Measurements from ENCODE around the gene GTF2H4.
"Not testable (repeated sequence)": the region's sequence is repeated elsewhere in the genome, so short reads cannot be mapped to it uniquely, and the experiment has no call there.

Gene GTF2H4

GRCh38 chr6:30895343-30895742 lies 12.7 kb upstream of the GTF2H4 start:
- no peak for DNase-seq (ENCODE audit: low spot score)

DNA sequence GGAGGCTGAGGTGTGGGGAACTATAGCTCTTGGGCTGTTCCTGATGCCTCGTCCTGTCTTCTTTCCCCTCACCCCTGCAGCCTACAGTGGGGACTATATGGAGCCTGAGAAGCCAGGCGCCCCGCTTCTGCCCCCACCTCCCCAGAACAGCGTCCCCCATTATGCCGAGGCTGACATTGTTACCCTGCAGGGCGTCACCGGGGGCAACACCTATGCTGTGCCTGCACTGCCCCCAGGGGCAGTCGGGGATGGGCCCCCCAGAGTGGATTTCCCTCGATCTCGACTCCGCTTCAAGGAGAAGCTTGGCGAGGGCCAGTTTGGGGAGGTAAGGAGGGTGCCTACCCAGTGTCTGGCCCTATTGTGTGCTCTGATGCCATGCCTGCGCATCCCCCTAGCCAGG lies 11.5 kb upstream of the GTF2H4 start:
- DNase-seq (ENCODE audit: low spot score) = no peak

DNA sequence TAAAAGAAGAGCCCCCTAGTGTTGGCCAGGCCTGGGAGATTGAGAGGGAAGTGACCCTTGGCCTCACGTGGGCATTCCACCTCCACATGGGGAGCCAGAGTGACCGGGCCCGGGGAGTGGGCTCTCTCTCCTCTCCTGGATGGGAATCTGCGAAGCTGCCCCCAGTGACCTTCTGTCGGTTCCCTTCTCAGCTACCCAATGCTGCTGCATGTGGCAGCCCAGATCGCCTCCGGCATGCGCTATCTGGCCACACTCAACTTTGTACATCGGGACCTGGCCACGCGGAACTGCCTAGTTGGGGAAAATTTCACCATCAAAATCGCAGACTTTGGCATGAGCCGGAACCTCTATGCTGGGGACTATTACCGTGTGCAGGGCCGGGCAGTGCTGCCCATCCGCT lies 10.1 kb upstream of the GTF2H4 start:
- no peak for DNase-seq (ENCODE audit: low spot score)

GRCh38 chr6:30898750-30899360 lies 9.2 kb upstream of the GTF2H4 start:
- no peak for DNase-seq (ENCODE audit: low spot score)

DNA sequence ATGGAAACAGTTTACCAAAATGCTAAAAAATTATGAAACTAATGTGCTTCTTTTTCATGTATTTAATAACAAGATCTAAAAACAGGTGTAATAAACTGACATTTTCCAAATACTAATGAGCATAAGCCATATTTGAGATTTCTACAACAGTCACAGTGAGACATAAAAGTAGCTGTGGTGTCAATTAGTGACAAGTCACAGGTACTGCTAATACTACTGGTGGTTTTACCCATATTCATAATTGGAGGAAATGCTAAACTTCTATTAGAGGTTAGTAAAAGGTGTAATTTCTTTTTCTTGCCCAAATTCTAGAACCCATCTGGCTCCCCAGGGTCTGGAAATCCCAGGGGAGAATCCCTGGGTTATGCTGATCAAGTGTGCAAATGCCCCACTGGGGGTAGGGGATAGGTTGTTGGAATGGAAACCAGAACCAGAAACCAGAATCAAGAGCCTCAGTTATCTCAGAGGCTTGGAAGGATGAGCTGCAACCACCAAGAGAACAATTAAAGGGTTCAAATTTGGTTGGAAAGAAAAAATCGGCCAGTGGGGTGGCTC lies 7.1 kb upstream of the GTF2H4 start:
- no peak for DNase-seq (ENCODE audit: low spot score)

DNA sequence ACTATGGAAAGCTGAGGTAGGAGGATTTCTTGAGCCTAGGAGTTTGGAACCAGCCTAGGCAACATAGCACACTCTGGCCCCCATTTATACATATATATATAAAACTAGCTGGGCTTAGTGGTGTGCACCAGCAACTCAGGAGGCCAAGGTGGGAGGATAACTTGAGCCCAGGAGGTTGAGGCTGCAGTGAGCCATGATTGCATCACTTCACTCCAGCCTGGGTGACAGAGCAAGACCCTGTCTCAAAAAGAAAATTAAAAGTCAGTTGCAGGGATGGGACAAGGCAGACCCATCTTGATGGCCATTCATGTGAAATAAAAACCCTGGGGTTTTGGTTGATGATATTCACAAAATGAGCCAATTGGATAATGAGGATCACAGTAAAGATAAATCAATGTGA lies 6.6 kb upstream of the GTF2H4 start:
- DNase-seq (ENCODE audit: low spot score) = no peak

- not testable (repeated sequence) for DNase-seq (ENCODE audit: low spot score)
Observed at GRCh38 chr6:30902196-30902595, 5.8 kb upstream of the GTF2H4 start.

DNA sequence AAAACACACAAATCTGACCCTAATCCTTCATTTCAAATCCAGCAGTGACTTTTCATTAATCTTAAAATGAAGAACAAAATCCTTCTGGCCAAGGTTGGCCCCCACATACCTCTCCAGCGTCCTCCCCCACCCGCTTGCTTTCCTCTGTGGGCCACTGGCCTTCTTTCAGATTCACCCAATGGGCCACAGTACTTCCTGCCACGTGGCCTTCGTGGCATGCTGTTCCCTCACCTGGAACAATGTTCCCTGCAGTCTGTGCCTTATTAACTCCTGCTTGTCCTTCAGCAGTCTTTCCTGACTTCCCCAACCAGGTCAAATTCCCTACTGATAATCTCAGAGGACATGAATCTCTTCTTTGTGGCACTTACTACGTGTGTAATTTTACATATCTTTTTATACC lies 5.3 kb upstream of the GTF2H4 start:
- DNase-seq (ENCODE audit: low spot score) = no peak

DNA sequence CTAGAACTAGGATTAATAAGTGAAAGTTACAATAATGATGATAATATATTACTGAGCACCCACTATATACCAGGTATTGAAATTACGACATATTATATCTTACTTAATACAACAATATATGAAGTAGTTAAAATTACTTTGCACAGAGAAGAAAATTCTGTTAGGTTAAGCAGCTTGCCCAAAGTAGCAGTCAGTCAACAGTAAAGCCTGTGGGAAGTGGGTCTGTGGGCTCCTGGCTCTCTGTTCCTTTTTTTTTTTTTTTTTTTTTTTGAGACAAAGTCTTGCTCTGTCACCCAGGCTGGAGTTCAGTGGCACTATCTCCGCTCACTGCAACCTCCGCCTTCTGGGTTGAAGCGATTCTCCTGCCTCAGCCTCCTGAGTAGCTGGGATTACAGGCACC lies 4.8 kb upstream of the GTF2H4 start:
- DNase-seq (ENCODE audit: low spot score) = no peak

DNA sequence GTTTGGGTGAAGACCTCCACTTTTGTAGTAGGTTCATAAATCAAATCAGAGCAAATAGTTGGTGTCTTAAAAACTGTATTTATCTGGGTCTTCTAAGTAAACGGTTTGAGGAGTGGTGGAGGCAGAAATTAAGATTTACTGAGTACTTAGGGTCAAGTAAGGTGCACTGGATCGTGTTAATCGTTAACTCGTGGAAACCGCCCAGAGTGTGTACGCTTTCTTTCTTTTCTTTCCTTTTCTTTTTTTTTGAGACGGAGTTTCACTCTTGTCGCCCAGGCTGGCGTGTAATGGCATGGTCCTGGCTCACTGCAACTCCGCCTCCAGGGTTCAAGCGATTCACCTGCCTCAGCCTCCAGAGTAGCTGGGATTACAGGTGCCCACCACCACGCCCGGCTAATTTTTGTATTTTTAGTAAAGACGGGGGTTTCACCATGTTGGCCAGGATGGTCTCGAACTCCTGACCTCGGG lies 683 bp upstream of the GTF2H4 start:
- DNase-seq (ENCODE audit: low spot score) = not testable (repeated sequence)

GRCh38 chr6:30908700-30909099 lies 693 bp downstream of the GTF2H4 start:
- DNase-seq (ENCODE audit: low spot score) = no peak

- DNase-seq (ENCODE audit: low spot score) = not testable (repeated sequence)
Observed at GRCh38 chr6:30910473-30910872, 2.5 kb downstream of the GTF2H4 start.

DNA sequence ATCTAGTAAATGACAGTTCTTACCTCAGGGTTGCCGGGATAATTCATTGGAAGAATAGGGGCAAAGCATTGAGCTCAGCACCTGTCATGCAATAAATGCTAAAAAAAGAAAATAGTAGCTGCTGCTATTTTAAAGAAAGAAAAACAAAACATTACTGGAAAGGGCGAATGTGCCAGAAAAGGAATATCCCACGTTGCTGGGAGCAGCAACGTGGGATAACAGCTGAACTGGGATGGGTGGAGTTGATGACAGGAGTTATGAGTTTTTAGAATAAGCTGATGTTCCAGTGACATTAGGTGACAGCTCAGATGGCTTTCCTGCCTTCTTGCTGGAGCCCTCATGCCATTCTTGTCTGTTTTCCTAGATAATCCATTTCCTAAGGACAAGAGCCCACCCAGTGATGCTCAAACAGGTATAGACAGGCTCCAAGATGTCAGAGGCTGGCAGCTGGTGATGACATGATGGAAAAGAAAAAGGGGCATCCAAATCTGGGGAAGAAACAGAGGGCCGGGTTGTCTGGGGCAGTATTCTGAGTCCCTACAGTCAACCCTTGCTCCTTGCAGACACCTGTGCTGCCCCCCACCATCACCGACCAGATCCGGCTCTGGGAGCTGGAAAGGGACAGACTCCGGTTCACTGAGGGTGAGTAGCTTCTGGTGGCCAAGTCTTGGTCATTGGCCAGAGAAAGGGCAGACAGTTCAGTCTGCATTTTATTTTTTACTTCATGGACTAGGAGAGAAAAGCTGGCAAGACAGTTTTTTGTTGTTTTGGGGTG lies 4.9 kb downstream of the GTF2H4 start:
- DNase-seq (ENCODE audit: low spot score) = no peak

- DNase-seq (ENCODE audit: low spot score) = no peak
Observed at GRCh38 chr6:30913721-30914075, 5.7 kb downstream of the GTF2H4 start.

DNA sequence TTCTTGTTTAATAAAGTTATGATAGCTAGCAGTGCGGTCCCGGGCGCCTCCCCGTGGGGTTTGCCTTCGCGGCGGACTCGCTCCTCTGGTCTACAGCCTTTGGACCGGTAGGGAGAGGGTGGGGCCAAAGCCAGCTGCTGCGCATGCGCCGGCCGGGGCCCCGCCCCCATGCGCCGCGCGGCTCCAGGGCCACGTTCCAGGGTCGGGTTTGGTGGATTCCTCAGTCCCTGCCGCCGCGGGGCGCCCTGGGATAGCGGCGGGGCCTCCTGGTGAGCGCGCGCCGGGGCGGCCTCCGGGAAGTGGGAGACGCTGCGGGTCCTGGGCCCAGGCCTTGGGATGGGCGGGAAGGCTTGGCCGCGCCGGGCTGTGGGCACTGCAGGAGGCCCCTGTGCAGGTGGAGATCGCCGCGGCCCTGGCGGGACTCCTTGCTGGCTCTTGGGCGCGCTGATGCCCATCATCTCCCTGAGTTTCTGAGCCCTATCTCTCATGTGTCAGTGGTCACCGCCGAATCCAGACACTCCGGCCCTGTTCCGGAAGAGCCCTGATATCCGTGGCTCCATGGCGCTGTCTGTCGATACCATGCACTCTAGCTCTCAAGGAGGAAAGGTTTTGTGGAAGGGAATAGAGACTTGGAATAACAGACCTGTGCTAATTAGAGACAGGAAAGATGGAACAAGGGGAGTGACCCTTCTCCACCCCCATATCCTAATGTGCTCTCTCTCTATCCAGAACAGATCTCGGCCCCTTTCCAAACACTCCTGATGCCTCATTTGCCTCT lies 6.3 kb downstream of the GTF2H4 start, which contains the start of gene VARS2:
Gene VARS2 (plus strand): TSS at position 163 of the 778 bp plus-strand sequence. CDS start 599 bp downstream, at position 762.
- DNase-seq (ENCODE audit: low spot score) = peak; percentile 88

- no peak for DNase-seq (ENCODE audit: low spot score)
Observed at GRCh38 chr6:30914854-30915590, 7.0 kb downstream of the GTF2H4 start.

GRCh38 chr6:30915591-30915946 lies 7.6 kb downstream of the GTF2H4 start:
- DNase-seq (ENCODE audit: low spot score) = peak; percentile 64

DNA sequence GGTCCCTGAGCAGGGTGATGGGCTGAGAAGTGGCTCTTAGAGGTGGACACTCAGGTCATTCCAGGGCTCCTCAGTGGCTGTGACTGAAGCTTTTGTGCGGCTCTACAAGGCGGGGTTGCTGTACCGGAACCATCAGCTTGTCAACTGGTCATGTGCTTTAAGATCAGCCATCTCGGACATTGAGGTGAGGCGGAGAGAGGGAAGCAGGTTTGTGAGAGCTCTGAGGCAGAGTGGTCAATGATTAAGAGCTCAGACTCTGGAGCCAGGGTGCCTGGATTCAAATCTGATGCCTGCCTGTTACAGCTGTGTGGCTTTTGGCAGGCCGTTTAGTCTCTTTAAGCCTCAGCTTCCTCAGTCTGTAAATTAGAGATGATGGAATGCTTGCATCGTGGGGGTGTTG lies 9.0 kb downstream of the GTF2H4 start:
- DNase-seq (ENCODE audit: low spot score) = no peak

DNA sequence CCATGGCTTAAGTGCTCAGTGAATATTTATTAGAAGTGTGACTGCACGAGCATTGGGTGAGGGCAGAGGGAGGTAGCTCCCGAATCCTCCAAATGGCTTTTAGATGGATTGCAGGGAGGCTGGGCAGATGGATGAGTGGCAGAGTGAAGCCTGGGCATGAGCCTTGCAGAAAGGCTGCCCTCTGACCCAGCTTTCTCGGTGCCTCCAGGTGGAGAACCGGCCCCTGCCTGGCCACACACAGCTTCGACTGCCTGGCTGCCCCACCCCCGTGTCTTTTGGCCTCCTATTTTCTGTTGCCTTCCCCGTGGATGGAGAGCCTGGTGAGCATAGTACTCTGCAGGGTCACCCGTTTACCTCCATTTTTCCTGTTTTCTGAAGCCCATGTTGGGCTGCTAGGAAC lies 9.5 kb downstream of the GTF2H4 start:
- DNase-seq (ENCODE audit: low spot score) = no peak

DNA sequence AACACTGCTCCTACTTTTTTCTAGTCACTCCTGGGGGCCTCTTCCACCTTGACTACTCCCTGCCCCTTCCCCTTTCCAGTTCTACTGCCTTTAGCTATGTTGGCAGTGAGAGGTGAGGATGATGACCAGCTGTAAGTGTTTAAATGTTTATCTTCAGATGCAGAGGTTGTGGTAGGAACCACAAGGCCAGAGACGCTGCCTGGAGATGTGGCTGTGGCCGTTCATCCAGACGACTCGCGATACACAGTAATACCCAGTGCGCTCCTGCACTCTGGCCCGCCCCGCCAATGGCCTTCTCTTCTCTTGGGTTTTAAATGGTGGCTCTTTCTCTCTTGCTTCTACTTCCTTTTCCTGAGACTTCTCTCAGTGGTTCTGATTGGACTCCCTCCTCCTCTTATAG lies 10.7 kb downstream of the GTF2H4 start:
- no peak for DNase-seq (ENCODE audit: low spot score)

DNA sequence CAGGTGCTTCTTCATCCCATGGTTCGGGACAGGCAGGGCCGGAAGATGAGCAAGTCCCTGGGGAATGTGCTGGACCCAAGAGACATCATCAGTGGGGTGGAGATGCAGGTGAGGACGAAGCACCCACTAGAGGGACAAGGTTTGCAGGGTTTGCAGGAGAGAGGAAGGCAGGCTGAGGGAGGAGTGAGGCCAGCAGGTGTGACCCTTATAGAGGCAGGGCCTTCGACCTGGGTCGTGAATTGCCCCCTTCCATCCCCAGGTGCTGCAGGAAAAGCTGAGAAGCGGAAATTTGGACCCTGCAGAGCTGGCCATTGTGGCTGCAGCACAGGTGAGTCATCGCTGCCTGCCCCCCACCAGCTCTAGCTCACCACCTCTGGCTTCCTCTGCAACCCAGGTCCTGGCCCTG lies 14.4 kb downstream of the GTF2H4 start:
- DNase-seq (ENCODE audit: low spot score) = no peak

DNA sequence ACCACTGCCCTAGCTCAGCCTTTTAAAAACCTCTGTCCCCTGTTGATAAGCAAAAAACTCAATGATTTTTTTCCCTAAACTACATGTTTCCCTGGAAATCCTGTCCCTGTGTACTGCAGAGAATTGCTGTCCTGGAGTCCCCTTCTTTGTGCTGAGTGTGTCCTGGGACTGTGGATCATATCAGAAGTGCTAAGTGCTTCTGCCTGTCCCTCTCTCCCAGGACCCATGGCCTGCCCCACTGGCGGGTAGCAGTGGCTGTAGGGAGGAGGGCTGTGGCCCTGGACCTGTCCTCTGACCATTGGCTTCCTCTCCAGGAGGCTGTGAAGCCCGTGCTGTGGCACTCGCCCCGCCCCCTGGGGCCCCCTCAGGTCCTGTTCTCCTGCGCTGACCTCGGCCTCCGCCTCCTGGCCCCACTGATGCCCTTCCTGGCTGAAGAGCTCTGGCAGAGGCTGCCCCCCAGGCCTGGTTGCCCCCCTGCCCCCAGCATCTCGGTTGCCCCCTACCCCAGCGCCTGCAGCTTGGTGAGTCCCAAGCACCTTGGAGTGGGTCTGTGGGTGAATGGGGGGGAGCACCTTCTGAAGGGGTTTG lies 16.1 kb downstream of the GTF2H4 start:
- DNase-seq (ENCODE audit: low spot score) = not testable (repeated sequence)

Data from NAMALWA (cell line).